ENCODE measurements around the gene GPR62.

GPR62 gene

GRCh38 chr3:51957520-51958205, 2.5 kb downstream of the GPR62 start:
- DNase-seq (ENCODE audit: low read depth), result no peak
- no peak overlapping the region for H3K4me3 ChIP-seq (ENCODE audit: low read depth, low read length)
- no peak for TF ChIP-seq CTCF (IDR thresholded peaks at IDR 0.05; ENCODE audit: control insufficient read depth, extremely low read depth, insufficient read depth)

GRCh38 chr3:51958603-51959521, 3.7 kb downstream of the GPR62 start:
- DNase-seq (ENCODE audit: low read depth), result no peak
- no peak overlapping the region for H3K4me3 ChIP-seq (ENCODE audit: low read depth, low read length)
- no peak for TF ChIP-seq CTCF (IDR thresholded peaks at IDR 0.05; ENCODE audit: control insufficient read depth, extremely low read depth, insufficient read depth)

GRCh38 chr3:51959651-51960050, 4.5 kb downstream of the GPR62 start:
- H3K4me3 ChIP-seq (ENCODE audit: low read depth, low read length), result no peak overlapping the region
- no peak for TF ChIP-seq CTCF (IDR thresholded peaks at IDR 0.05; ENCODE audit: control insufficient read depth, extremely low read depth, insufficient read depth)
- DNase-seq (ENCODE audit: low read depth), result no peak

- DNase-seq (ENCODE audit: low read depth), result no peak
- H3K4me3 ChIP-seq (ENCODE audit: low read depth, low read length), result no peak overlapping the region
Observed at GRCh38 chr3:51960386-51960785, 5.2 kb downstream of the GPR62 start.

GRCh38 chr3:51961011-51961410, 5.8 kb downstream of the GPR62 start:
- no peak for DNase-seq (ENCODE audit: low read depth)
- no peak for TF ChIP-seq CTCF (IDR thresholded peaks at IDR 0.05; ENCODE audit: control insufficient read depth, extremely low read depth, insufficient read depth)
- H3K4me3 ChIP-seq (ENCODE audit: low read depth, low read length), result no peak overlapping the region

More at GRCh38 chr3:51960386-51960785, 5.2 kb downstream of the GPR62 start:
- TF ChIP-seq CTCF (IDR thresholded peaks at IDR 0.05; ENCODE audit: control insufficient read depth, extremely low read depth, insufficient read depth), result no peak

GRCh38 chr3:51961602-51962569, 6.7 kb downstream of the GPR62 start:
- H3K4me3 ChIP-seq (ENCODE audit: low read depth, low read length), result no peak overlapping the region
- DNase-seq (ENCODE audit: low read depth), result no peak
- no peak for TF ChIP-seq CTCF (IDR thresholded peaks at IDR 0.05; ENCODE audit: control insufficient read depth, extremely low read depth, insufficient read depth)

Measured in LNCaP clone FGC (cell line).